OCI-LY3 (cell line): ENCODE results near the gene HIBADH.
"Not testable (repeated sequence)": the region's sequence is repeated elsewhere in the genome, so short reads cannot be mapped to it uniquely, and the experiment has no call there.

ENCODE experiments used
- H2AFZ ChIP-seq: fragments of 200-600, 300-600 bp; shearing (Covaris generic); 2 replicates; pipeline ENCODE4 v1.6.0; 2014; ENCODE audit warnings: antibody characterized with exemption, low read depth, low read length
- H3K27ac ChIP-seq: fragments of 200-600, 300-600 bp; sonication (generic); 2 replicates; pipeline ENCODE4 v1.5.1; 2014; ENCODE audit warnings: mild to moderate bottlenecking, low read length, moderate library complexity, mixed read lengths
- H3K27me3 ChIP-seq: fragments of 200-600, 300-600 bp; sonication (generic); 2 replicates; pipeline ENCODE4 v1.6.1; 2014; ENCODE audit warnings: low read depth, low read length, mixed read lengths
- H3K36me3 ChIP-seq: fragments of 200-600, 300-600 bp; sonication (generic); replicated peaks from 2 replicates; pipeline ENCODE3; 2014; ENCODE audit warnings: low read depth, low read length, mixed read lengths
- H3K4me1 ChIP-seq: fragments of 300-600, 200-600 bp; sonication (generic); 2 replicates; pipeline ENCODE4 v1.6.1; 2014; ENCODE audit warnings: low read length, mixed read lengths
- H3K4me2 ChIP-seq: fragments of 200-600, 300-600 bp; sonication (generic); 2 replicates; pipeline ENCODE4 v1.6.1; 2014; ENCODE audit warnings: low read length, mixed read lengths
- H3K4me3 ChIP-seq: fragments of 300-600, 200-600 bp; sonication (generic); 2 replicates; pipeline ENCODE4 v1.5.1; 2014; ENCODE audit warnings: antibody characterized with exemption, mild to moderate bottlenecking, low read length, moderate library complexity
- H3K79me2 ChIP-seq: fragments of 300-600, 200-600 bp; shearing (Covaris generic); 2 replicates; pipeline ENCODE4 v1.6.1; 2014; ENCODE audit warnings: mild to moderate bottlenecking, low read length, mixed read lengths
- H3K9ac ChIP-seq: fragments of 300-600, 200-600 bp; shearing (Covaris generic); 2 replicates; pipeline ENCODE4 v1.6.0; 2014; ENCODE audit warnings: mild to moderate bottlenecking, low read length, moderate library complexity
- H3K9me3 ChIP-seq: fragments of 200-600, 300-600 bp; shearing (Covaris generic); 2 replicates; pipeline ENCODE4 v1.6.1; 2014; ENCODE audit warnings: low read length, mixed read lengths; ENCODE audit not compliant: insufficient read depth
- H4K20me1 ChIP-seq: fragments of 200-600, 300-600 bp; sonication (generic); 2 replicates; pipeline ENCODE4 v1.6.1; 2016; ENCODE audit warnings: low read length, mixed read lengths; ENCODE audit not compliant: insufficient read depth
- EZH2phosphoT487 ChIP-seq: fragments of 200-600 bp; shearing (Covaris generic); IDR thresholded peaks from 2 replicates; pipeline ENCODE4 v1.6.1; 2018; ENCODE audit warnings: antibody characterized with exemption, mixed run types, low read depth
- TF ChIP-seq, protein P1 (sequence below): fragments of 200-600, 300-600 bp; sonication (generic); IDR thresholded peaks from 2 replicates; pipeline ENCODE4 v1.5.1; 2014; ENCODE audit warnings: antibody characterized with exemption, low read length, low read depth

Gene HIBADH

DNA sequence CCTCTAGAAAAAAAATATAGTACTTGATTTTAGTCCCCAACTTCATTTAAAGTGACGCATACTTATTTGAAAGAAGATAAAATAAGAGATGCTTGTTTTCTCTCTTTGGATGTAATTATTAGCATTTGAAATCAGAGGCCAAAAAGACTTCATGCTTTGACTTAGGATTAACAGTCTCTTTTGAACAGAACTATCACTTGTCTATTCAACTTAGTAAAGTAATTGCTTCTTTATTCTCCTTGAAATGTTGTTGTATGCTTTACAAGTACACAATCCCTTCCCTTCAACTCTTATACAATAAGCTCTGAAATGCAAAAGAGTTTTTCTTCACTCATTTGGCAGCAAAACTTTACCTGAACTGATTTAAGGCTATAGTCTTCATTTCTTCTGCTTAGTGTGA, 80.8 kb downstream of the HIBADH start:
- no peaks in the 10 kb centered on the region for H3K36me3 ChIP-seq
- no peaks in the 10 kb centered on the region for H3K79me2 ChIP-seq
- no peak overlapping the region for H3K9ac ChIP-seq
- no peak overlapping the region for H3K4me3 ChIP-seq
- no peaks in the 10 kb centered on the region for H3K9me3 ChIP-seq
- H3K4me1 ChIP-seq, result peaks cover 6% of the 10 kb centered on the region
- no peak overlapping the region for H3K4me2 ChIP-seq
- TF ChIP-seq EZH2phosphoT487, result no peak
- TF ChIP-seq, protein P1, sequence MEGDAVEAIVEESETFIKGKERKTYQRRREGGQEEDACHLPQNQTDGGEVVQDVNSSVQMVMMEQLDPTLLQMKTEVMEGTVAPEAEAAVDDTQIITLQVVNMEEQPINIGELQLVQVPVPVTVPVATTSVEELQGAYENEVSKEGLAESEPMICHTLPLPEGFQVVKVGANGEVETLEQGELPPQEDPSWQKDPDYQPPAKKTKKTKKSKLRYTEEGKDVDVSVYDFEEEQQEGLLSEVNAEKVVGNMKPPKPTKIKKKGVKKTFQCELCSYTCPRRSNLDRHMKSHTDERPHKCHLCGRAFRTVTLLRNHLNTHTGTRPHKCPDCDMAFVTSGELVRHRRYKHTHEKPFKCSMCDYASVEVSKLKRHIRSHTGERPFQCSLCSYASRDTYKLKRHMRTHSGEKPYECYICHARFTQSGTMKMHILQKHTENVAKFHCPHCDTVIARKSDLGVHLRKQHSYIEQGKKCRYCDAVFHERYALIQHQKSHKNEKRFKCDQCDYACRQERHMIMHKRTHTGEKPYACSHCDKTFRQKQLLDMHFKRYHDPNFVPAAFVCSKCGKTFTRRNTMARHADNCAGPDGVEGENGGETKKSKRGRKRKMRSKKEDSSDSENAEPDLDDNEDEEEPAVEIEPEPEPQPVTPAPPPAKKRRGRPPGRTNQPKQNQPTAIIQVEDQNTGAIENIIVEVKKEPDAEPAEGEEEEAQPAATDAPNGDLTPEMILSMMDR, result no peak
- H3K27ac ChIP-seq, result no peak overlapping the region
- H4K20me1 ChIP-seq, result no peaks in the 10 kb centered on the region
- no peak overlapping the region for H2AFZ ChIP-seq
- H3K27me3 ChIP-seq, result no peaks in the 10 kb centered on the region

GRCh38 chr7:27581119-27581518, 81.6 kb downstream of the HIBADH start:
- H3K9me3 ChIP-seq, result no peaks in the 10 kb centered on the region

GRCh38 chr7:27579565-27579964, 83.1 kb downstream of the HIBADH start:
- Histone ChIP-seq H3K27me3 (no peaks in the 10 kb centered on the region), H3K4me3 (no peak overlapping the region), H3K27ac (no peak overlapping the region), H4K20me1 (no peaks in the 10 kb centered on the region), H3K4me2 (no peak overlapping the region), H3K79me2 (no peaks in the 10 kb centered on the region), H3K9me3 (no peaks in the 10 kb centered on the region), H3K4me1 (no peaks in the 10 kb centered on the region), H3K36me3 (no peaks in the 10 kb centered on the region), H3K9ac (no peak overlapping the region), H2AFZ (no peak overlapping the region)
- TF ChIP-seq, protein P1, result no peak
- no peak for TF ChIP-seq EZH2phosphoT487

More at GRCh38 chr7:27581119-27581518, 81.6 kb downstream of the HIBADH start:
- Histone ChIP-seq H3K4me1 (no peaks in the 10 kb centered on the region), H2AFZ (no peak overlapping the region), H3K4me2 (no peak overlapping the region), H3K9ac (no peak overlapping the region), H3K4me3 (no peak overlapping the region), H3K36me3 (no peaks in the 10 kb centered on the region), H3K27me3 (no peaks in the 10 kb centered on the region), H3K79me2 (no peaks in the 10 kb centered on the region), H4K20me1 (no peaks in the 10 kb centered on the region), H3K27ac (no peak overlapping the region)
- no peak for TF ChIP-seq EZH2phosphoT487
- TF ChIP-seq, protein P1, result no peak

GRCh38 chr7:27578169-27578568, 84.5 kb downstream of the HIBADH start:
- not testable (repeated sequence) for H3K36me3 ChIP-seq, H3K27me3 ChIP-seq, H3K4me3 ChIP-seq, H3K9ac ChIP-seq, H3K9me3 ChIP-seq, H3K4me1 ChIP-seq, H3K27ac ChIP-seq, H3K79me2 ChIP-seq, H2AFZ ChIP-seq, H4K20me1 ChIP-seq, H3K4me2 ChIP-seq

GRCh38 chr7:27576360-27576944, 86.2 kb downstream of the HIBADH start:
- Histone ChIP-seq H4K20me1 (no peaks in the 10 kb centered on the region), H3K4me1 (no peaks in the 10 kb centered on the region), H3K4me2 (no peak overlapping the region), H2AFZ (no peak overlapping the region), H3K79me2 (no peaks in the 10 kb centered on the region), H3K9me3 (no peaks in the 10 kb centered on the region), H3K27ac (no peak overlapping the region), H3K36me3 (no peaks in the 10 kb centered on the region), H3K4me3 (no peak overlapping the region), H3K27me3 (no peaks in the 10 kb centered on the region), H3K9ac (no peak overlapping the region)
- TF ChIP-seq EZH2phosphoT487, result no peak
- TF ChIP-seq, protein P1, result peak; percentile 61
